HL-60 (cell line): ENCODE data around the gene CD302.

Experiments used
- DNase-seq, 2 experiments: peaks; one replicate each; pipeline ENCODE4 v3.0.0-alpha.2; 2010 to 2020; ENCODE audit warnings: low read depth in 1 of 2, low spot score in 1 of 2
- H3K27ac ChIP-seq: fragments of 250-450 bp; sonication (Bioruptor Pico); replicated peaks from 2 replicates; pipeline ENCODE4 v1.5.1; 2020; ENCODE audit warnings: mild to moderate bottlenecking, moderate library complexity
- H3K27me3 ChIP-seq: fragments of 250-450 bp; sonication (Bioruptor Pico); 2 replicates; pipeline ENCODE4 v1.5.1; 2021; ENCODE audit warnings: mild to moderate bottlenecking, moderate library complexity; ENCODE audit not compliant: insufficient read depth, poor library complexity, severe bottlenecking
- H3K4me3 ChIP-seq: replicated peaks from 2 replicates; pipeline ENCODE4 v1.5.1; 2011; ENCODE audit warnings: mild to moderate bottlenecking, control low read depth, low read length; ENCODE audit not compliant: insufficient read depth
- CTCF ChIP-seq: IDR thresholded peaks from one replicate; pipeline ENCODE4 v1.5.1; 2011; ENCODE audit warnings: low read length, control low read depth, inconsistent platforms; ENCODE audit not compliant: insufficient read depth
- GABPA ChIP-seq: IDR thresholded peaks from 2 replicates; pipeline ENCODE4 v1.6.1; 2012; ENCODE audit warnings: low read depth
- POLR2AphosphoS5 ChIP-seq: IDR thresholded peaks from 2 replicates; pipeline ENCODE4 v1.6.1; 2012; ENCODE audit warnings: low read depth
- REST ChIP-seq: IDR thresholded peaks from 2 replicates; pipeline ENCODE4 v1.6.1; 2012; ENCODE audit warnings: low read depth; ENCODE audit not compliant: insufficient replicate concordance
- SPI1 ChIP-seq: IDR thresholded peaks from 2 replicates; pipeline ENCODE4 v1.6.1; 2012; ENCODE audit warnings: low read depth, mild to moderate bottlenecking, borderline replicate concordance

The CD302 gene

GRCh38 chr2:159807183-159808031, 9.4 kb upstream of the CD302 start:
- DNase-seq = peak in 1 of 2 experiments; percentile 51
- H3K27ac ChIP-seq = no peak overlapping the region
- TF ChIP-seq POLR2AphosphoS5 = no peak
- peak; percentile 44 for TF ChIP-seq CTCF
- H3K27me3 ChIP-seq = no peaks in the 10 kb centered on the region
- no peak overlapping the region for H3K4me3 ChIP-seq

- TF ChIP-seq GABPA (no peak), REST (no peak), SPI1 (no peak)
- no peaks in the 10 kb centered on the region for H3K27me3 ChIP-seq
- H3K27ac ChIP-seq = no peak overlapping the region
- DNase-seq = no peak
- H3K4me3 ChIP-seq = no peak overlapping the region
These were observed 6.9 kb upstream of the CD302 start for GRCh38 chr2:159804941-159805340.

GRCh38 chr2:159803235-159803962, 5.4 kb upstream of the CD302 start:
- no peak for DNase-seq
- TF ChIP-seq SPI1 (no peak), GABPA (no peak)
- H3K27me3 ChIP-seq = no peaks in the 10 kb centered on the region
- H3K27ac ChIP-seq = no peak overlapping the region
- H3K4me3 ChIP-seq = no peak overlapping the region

- Histone ChIP-seq H3K27me3 (no peaks in the 10 kb centered on the region), H3K27ac (no peak overlapping the region), H3K4me3 (no peak overlapping the region)
- DNase-seq = no peak
- TF ChIP-seq CTCF (no peak), GABPA (no peak), SPI1 (no peak), REST (no peak), POLR2AphosphoS5 (no peak)
These were observed 4.7 kb upstream of the CD302 start for GRCh38 chr2:159802673-159803072.
